GM21367 (cell line): ENCODE measurements around the gene MORN1.
A peak's percentile ranks its signal among the peaks of the same experiment; 100 is the strongest.

Experiments
- ATAC-seq: cut with Tn5 transposase; IDR thresholded peaks from one replicate; pipeline ENCODE4 v1.9.1; 2021; ENCODE audit not compliant: unreplicated experiment

Gene MORN1

GRCh38 chr1:2405588-2406295 lies 14.4 kb upstream of the MORN1 start:
- no peak for ATAC-seq

- no peak for ATAC-seq
Observed at GRCh38 chr1:2404890-2405511, 13.6 kb upstream of the MORN1 start.

GRCh38 chr1:2404142-2404889 lies 13.0 kb upstream of the MORN1 start:
- no peak for ATAC-seq

- ATAC-seq: no peak
Observed at GRCh38 chr1:2403273-2403672, 11.9 kb upstream of the MORN1 start.

GRCh38 chr1:2402420-2402819 lies 11.1 kb upstream of the MORN1 start:
- no peak for ATAC-seq

GRCh38 chr1:2400950-2401649 lies 9.7 kb upstream of the MORN1 start:
- no peak for ATAC-seq

- no peak for ATAC-seq
Observed at GRCh38 chr1:2400576-2400909, 9.2 kb upstream of the MORN1 start.

- ATAC-seq: no peak
Observed at GRCh38 chr1:2399890-2400575, 8.7 kb upstream of the MORN1 start.

GRCh38 chr1:2398871-2399270 lies 7.5 kb upstream of the MORN1 start:
- ATAC-seq: no peak

- ATAC-seq: no peak
Observed at GRCh38 chr1:2397007-2397679, 5.8 kb upstream of the MORN1 start.

- no peak for ATAC-seq
Observed at GRCh38 chr1:2396476-2396875, 5.1 kb upstream of the MORN1 start.

- ATAC-seq: no peak
Observed at GRCh38 chr1:2396059-2396458, 4.7 kb upstream of the MORN1 start.

GRCh38 chr1:2395245-2395644 lies 3.9 kb upstream of the MORN1 start:
- ATAC-seq: no peak

- ATAC-seq: no peak
Observed at GRCh38 chr1:2394761-2395160, 3.4 kb upstream of the MORN1 start.

GRCh38 chr1:2394220-2394619 lies 2.9 kb upstream of the MORN1 start:
- no peak for ATAC-seq

- no peak for ATAC-seq
Observed at GRCh38 chr1:2393471-2393877, 2.1 kb upstream of the MORN1 start.

- ATAC-seq: no peak
Observed at GRCh38 chr1:2392686-2393085, 1.3 kb upstream of the MORN1 start.

GRCh38 chr1:2391931-2392509 lies 666 bp upstream of the MORN1 start:
- peak; percentile 11 for ATAC-seq

- no peak for ATAC-seq
Observed at GRCh38 chr1:2389644-2390043, 1.7 kb downstream of the MORN1 start.
